Peyer's patch (tissue), 4 donors: ENCODE data around the gene ZFP57. TPM values are rescaled to one million over a fixed set of nuclear protein-coding genes. Genes with fewer than 3 reads are reported as not detected.

Experiments
- DNase-seq, 3 donors: peaks; one replicate each; pipeline ENCODE4 v3.0.0-alpha.2; 2017 to 2019
- H3K27ac ChIP-seq, 4 donors: fragments of 200-600 bp; sonication (generic); one replicate each; pipeline ENCODE4 v1.5.1; 2016 to 2019
- H3K27me3 ChIP-seq, 2 donors: fragments of 200-600 bp; sonication (generic); one replicate each; pipeline ENCODE4 v1.5.1; 2019
- H3K36me3 ChIP-seq, 3 donors: fragments of 200-600 bp; sonication (generic); one replicate each; pipeline ENCODE4 v1.5.1; 2016 to 2019
- H3K4me1 ChIP-seq, 4 donors: fragments of 200-600 bp; sonication (generic); one replicate each; pipeline ENCODE4 v1.5.1; 2016 to 2019
- H3K4me3 ChIP-seq, 4 donors: fragments of 200-600 bp; sonication (generic); 1 replicate in 3 of 4; 2 replicates in 1 of 4; pipeline ENCODE4 v1.5.1; 2016 to 2019; ENCODE audit warnings: mild to moderate bottlenecking in 1 of 4
- H3K9me3 ChIP-seq, 4 donors: fragments of 200-600 bp; sonication (generic); one replicate each; pipeline ENCODE4 v1.5.1; 2016 to 2019; ENCODE audit warnings: mild to moderate bottlenecking in 1 of 4
- CTCF ChIP-seq, 6 experiments: fragments of 450-650 bp in 4 of 6; fragments of 200-600 bp in 2 of 6; sonication (generic) in 1 of 6; IDR thresholded peaks; one replicate each; pipeline ENCODE4 v1.5.1; 2017 to 2019; ENCODE audit warnings: antibody characterized with exemption in 6 of 6, mild to moderate bottlenecking in 3 of 6, moderate library complexity in 1 of 6
- POLR2A ChIP-seq, 2 donors: fragments of 450-650 bp; IDR thresholded peaks; one replicate each; pipeline ENCODE4 v1.5.1; 2017; ENCODE audit warnings: antibody characterized with exemption in 2 of 2, mild to moderate bottlenecking in 2 of 2, moderate library complexity in 2 of 2
- total RNA-seq, 4 donors: library from RNA; depleted of rRNA; stranded (reverse); fragments of >200 nt; gene quantifications; one replicate each; pipeline ENCODE4 v1.1.0, GENCODE V29; 2016

ZFP57 gene
- total RNA-seq, 4 donors from 2014 or later, result 1.6 TPM; not detected in 3

- H3K27ac ChIP-seq, result peak overlapping the region; percentile 51 to 72 (median 70)
- peaks cover 0 to 41% (median 7%) of the 10 kb centered on the region in 4 donors for H3K4me1 ChIP-seq
- H3K27me3 ChIP-seq, result peaks cover 0 to 6% of the 10 kb centered on the region in 2 donors
- H3K9me3 ChIP-seq, result no peaks in the 10 kb centered on the region
- DNase-seq, result peak; percentile 70 to 82 (median 72)
- TF ChIP-seq CTCF (IDR thresholded peaks at IDR 0.05) (peak in 5 of 6 experiments; percentile 38 to 56 (median 45)), POLR2A (IDR thresholded peaks at IDR 0.05) (no peak)
- H3K4me3 ChIP-seq, result peak overlapping the region; percentile 59 to 65 (median 62)
- no peaks in the 10 kb centered on the region for H3K36me3 ChIP-seq
Observed at GRCh38 chr6:29628419-29629281, 52.3 kb downstream of the ZFP57 start.

GRCh38 chr6:29627755-29628418 lies 53.1 kb downstream of the ZFP57 start:
- Histone ChIP-seq H3K36me3 (no peaks in the 10 kb centered on the region), H3K9me3 (no peaks in the 10 kb centered on the region), H3K27ac (peak overlapping the region; percentile 51 to 72 (median 70)), H3K4me3 (peak overlapping the region; percentile 59 to 65 (median 62)), H3K4me1 (peaks cover 0 to 38% (median 7%) of the 10 kb centered on the region in 4 donors), H3K27me3 (peaks cover 0 to 6% of the 10 kb centered on the region in 2 donors)
- peak; percentile 60 to 80 (median 63) for DNase-seq
- peak in 1 of 2 donors; percentile 31 for TF ChIP-seq POLR2A (IDR thresholded peaks at IDR 0.05)
- no peak for TF ChIP-seq CTCF (IDR thresholded peaks at IDR 0.05)

GRCh38 chr6:29626948-29627754 lies 53.8 kb downstream of the ZFP57 start:
- no peak for DNase-seq
- Histone ChIP-seq H3K4me1 (peaks cover 0 to 31% (median 7%) of the 10 kb centered on the region in 4 donors), H3K36me3 (no peaks in the 10 kb centered on the region), H3K27ac (peak overlapping the region; percentile 51 to 72 (median 70)), H3K27me3 (peaks cover 0 to 6% of the 10 kb centered on the region in 2 donors), H3K4me3 (peak overlapping the region; percentile 59 to 65 (median 62)), H3K9me3 (no peaks in the 10 kb centered on the region)
- no peak for TF ChIP-seq POLR2A (IDR thresholded peaks at IDR 0.05)
- TF ChIP-seq CTCF (IDR thresholded peaks at IDR 0.05), result no peak

GRCh38 chr6:29625337-29625930 lies 55.5 kb downstream of the ZFP57 start:
- no peak overlapping the region for H3K4me3 ChIP-seq
- H3K36me3 ChIP-seq, result peaks cover 0 to 6% (median 0%) of the 10 kb centered on the region in 3 donors
- no peak overlapping the region for H3K27ac ChIP-seq
- peaks cover 0 to 6% of the 10 kb centered on the region in 2 donors for H3K27me3 ChIP-seq
- TF ChIP-seq POLR2A (IDR thresholded peaks at IDR 0.05), result no peak
- TF ChIP-seq CTCF (IDR thresholded peaks at IDR 0.05), result no peak
- DNase-seq, result no peak
- peaks cover 0 to 22% (median 4%) of the 10 kb centered on the region in 4 donors for H3K4me1 ChIP-seq
- no peaks in the 10 kb centered on the region for H3K9me3 ChIP-seq

GRCh38 chr6:29624520-29624961 lies 56.4 kb downstream of the ZFP57 start:
- H3K4me3 ChIP-seq, result no peak overlapping the region

More at GRCh38 chr6:29624520-29624961, 56.4 kb downstream of the ZFP57 start:
- no peak for TF ChIP-seq CTCF (IDR thresholded peaks at IDR 0.05)
- no peak for TF ChIP-seq POLR2A (IDR thresholded peaks at IDR 0.05)
- H3K27me3 ChIP-seq, result peaks cover 0 to 6% of the 10 kb centered on the region in 2 donors
- DNase-seq, result no peak
- H3K36me3 ChIP-seq, result peaks cover 0 to 10% (median 0%) of the 10 kb centered on the region in 3 donors
- no peaks in the 10 kb centered on the region for H3K9me3 ChIP-seq
- no peak overlapping the region for H3K27ac ChIP-seq
- peaks cover 0 to 22% (median 4%) of the 10 kb centered on the region in 4 donors for H3K4me1 ChIP-seq
